Endothelial cell of umbilical vein (primary cell): Measurements from ENCODE around the gene SCAMP5.
A peak's percentile ranks its signal among the peaks of the same experiment; 100 is the strongest.

Experiments
- CTCF ChIP-seq, 2 donors: IDR thresholded peaks; 1 replicate in 1 of 2; 2 replicates in 1 of 2; pipeline ENCODE4 v1.5.1; 2011; ENCODE audit warnings: low read length in 2 of 2, mild to moderate bottlenecking in 2 of 2, moderate library complexity in 2 of 2, control low read depth in 1 of 2, inconsistent platforms in 1 of 2, low read depth in 1 of 2; ENCODE audit not compliant: insufficient read depth in 1 of 2; ENCODE audit errors: extremely low read depth in 1 of 2
- EZH2 ChIP-seq: IDR thresholded peaks from 2 replicates; pipeline ENCODE4 v1.6.1; 2012; ENCODE audit warnings: borderline replicate concordance, low read depth, mild to moderate bottlenecking, moderate library complexity, low read length, inconsistent platforms; ENCODE audit not compliant: severe bottlenecking
- FOS ChIP-seq: IDR thresholded peaks from 2 replicates; pipeline ENCODE4 v1.6.1; 2011; ENCODE audit warnings: mild to moderate bottlenecking, low read length, moderate library complexity, borderline replicate concordance; ENCODE audit not compliant: insufficient read depth
- JUN ChIP-seq: IDR thresholded peaks from 2 replicates; pipeline ENCODE4 v1.6.1; 2011; ENCODE audit warnings: borderline replicate concordance, low read depth; ENCODE audit not compliant: insufficient read length, insufficient read depth
- POLR2A ChIP-seq: IDR thresholded peaks from 2 replicates; pipeline ENCODE4 v1.6.1; 2012; ENCODE audit warnings: low read depth, mild to moderate bottlenecking, control low read depth, low read length
- POLR2AphosphoS5 ChIP-seq: IDR thresholded peaks from 2 replicates; pipeline ENCODE4 v1.6.1; 2012; ENCODE audit warnings: low read depth, mild to moderate bottlenecking, control low read depth, low read length, moderate library complexity; ENCODE audit not compliant: insufficient read depth

DNA sequence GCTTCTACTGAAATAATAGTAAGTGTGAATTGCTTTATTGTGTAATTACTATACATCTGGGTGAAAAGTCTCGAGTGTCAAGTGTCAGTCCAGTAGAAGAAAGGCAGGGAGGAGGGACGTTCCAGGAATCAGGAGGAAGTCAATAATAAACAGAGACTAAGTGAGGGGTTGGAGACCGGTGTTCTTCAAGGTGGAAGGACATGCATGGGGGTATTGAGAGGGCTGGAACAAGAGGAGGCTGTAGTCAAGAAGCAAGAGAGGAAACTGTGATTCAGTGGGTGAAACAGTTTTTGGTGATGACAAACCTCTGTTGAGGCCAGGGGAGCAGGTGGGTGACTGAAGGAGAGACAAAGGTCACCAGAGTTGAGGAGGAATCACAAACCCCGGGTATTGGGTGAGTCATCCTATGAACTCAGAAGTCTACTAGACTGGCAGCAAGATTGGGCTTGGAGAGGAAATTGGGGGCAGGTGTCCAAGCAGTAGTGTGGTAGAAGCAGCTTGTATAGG lies 11.6 kb upstream of the SCAMP5 start:
- TF ChIP-seq CTCF (IDR thresholded peaks at IDR 0.05; ENCODE audit: extremely low read depth in 1 of 2, insufficient read depth in 1 of 2, low read depth in 1 of 2, low read length in 2 of 2): no peak
- no peak for TF ChIP-seq POLR2A
- peak; percentile 74 for TF ChIP-seq FOS
- no peak for TF ChIP-seq POLR2AphosphoS5
- no peak for TF ChIP-seq EZH2
- TF ChIP-seq JUN: peak; percentile 45
